Renal cortical epithelial cell (primary cell): ENCODE measurements around the gene PALB2. TPM values are rescaled to one million over a fixed set of nuclear protein-coding genes. Genes with fewer than 3 reads are reported as not detected.

Experiments
- DNase-seq: peaks from one replicate; pipeline ENCODE4 v3.0.0-alpha.2; 2011; ENCODE audit warnings: low read depth
- total RNA-seq: library from RNA; depleted of rRNA; stranded (reverse); fragments of >200 nt; gene quantifications from 2 replicates; pipeline ENCODE4 v1.2.3, GENCODE V29; 2014

The PALB2 gene
- total RNA-seq: 12.5 and 15.4 TPM in 2 replicates

DNA sequence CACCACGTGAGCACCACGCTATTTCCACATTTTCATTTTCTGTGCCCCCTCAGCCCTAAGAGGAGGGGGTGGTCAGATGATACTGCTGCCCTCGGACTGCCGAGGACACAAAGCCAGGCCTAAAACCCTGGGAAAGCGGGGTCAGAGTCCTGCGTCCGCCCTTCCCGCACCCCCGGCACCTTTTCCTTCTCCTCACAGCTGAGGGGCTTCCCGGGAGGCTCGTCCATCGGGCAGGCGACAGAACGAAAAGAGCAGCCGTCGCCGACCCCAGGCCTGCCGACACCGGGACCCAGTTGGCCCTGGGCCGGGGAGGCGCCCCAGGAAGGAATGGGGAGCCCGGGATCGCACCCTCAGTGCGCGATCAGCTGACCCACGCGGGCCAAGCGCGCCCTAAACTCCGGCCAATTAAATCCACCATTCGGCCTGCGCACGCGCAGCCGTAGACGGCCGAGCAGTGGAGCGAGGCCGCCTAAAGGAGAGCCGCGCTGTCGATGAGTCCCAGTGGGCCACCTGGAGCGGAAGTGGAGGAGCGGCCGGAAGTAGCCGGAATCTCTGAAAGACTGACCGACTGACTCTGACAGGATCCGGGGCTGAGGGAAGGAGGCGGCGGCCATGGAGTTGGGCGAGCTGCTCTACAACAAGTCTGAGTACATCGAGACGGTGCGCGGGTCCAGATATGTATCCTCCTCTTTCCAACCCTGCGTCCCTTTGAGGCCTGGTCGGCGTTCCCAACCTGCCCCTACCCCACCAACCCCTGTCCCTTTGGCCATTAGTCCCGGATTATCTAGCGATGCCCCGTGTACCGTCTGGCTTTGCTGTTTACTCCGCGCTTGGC, at the start of gene PALB2, which contains the start of gene DCTN5:
Gene PALB2, minus strand, starts transcription at position 380 of the 835 bp plus-strand sequence. Its CDS starts 153 bp downstream, at position 227.
Gene DCTN5, plus strand, starts transcription at position 536 of the 835 bp plus-strand sequence. Its CDS starts 77 bp downstream, at position 613.
- DNase-seq: peak; percentile 86

DNA sequence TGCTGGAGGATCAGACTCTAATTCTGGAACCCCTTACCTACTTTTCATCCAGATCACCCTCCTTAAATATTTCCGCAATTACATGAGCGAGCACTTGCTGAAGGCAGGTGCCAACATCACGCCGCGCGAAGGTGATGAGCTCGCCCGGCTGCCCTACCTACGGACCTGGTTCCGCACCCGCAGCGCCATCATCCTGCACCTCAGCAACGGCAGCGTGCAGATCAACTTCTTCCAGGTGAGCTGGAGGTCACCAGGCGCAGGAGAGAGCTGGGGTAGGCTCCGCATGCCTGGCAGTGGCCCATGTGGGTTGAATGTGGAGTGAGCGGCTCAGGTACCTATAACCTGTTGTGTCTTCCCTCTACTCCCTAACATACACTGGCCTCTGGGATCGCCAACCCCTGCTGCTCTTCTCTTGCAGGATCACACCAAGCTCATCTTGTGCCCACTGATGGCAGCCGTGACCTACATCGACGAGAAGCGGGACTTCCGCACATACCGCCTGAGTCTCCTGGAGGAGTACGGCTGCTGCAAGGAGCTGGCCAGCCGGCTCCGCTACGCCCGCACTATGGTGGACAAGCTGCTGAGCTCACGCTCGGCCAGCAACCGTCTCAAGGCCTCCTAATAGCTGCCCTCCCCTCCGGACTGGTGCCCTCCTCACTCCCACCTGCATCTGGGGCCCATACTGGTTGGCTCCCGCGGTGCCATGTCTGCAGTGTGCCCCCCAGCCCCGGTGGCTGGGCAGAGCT, 48.5 kb upstream of the PALB2 start:
- no peak for DNase-seq

DNA sequence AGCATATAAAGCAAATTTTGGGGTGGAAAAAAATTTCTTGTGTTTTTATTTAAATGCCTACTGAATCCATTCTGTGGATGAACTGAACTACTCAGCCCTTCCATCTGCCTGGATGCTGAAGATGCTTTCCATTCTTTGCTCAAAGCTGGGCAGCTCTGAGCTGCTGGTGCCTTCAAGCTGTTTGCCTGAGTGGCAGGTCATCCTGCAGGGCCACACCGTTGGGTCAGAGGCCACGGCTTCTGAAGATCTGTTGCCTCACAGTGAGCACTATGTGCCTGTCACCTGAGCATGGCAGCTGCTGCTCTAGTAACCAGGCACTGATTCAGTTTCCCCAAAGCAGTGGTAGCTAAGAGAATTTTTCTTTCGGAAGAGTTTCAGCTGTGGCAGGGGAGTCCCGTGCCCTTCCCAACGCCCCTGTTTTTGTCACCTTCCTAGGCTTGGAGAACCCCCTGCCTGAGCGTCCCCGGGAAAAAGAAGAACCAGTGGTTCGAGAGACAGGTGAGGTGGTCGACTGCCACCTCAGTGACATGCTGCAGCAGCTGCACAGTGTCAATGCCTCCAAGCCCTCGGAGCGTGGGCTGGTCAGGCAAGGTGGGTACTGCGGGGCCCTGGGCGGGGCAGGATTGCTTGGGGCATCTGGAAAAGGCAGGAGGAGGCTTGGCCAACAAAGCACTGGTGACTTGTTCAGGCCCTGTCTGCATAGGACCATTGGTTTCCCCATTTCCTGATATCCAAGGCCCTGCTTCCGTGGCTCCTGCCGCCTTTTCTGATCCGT, 46.1 kb upstream of the PALB2 start:
- no peak for DNase-seq

DNA sequence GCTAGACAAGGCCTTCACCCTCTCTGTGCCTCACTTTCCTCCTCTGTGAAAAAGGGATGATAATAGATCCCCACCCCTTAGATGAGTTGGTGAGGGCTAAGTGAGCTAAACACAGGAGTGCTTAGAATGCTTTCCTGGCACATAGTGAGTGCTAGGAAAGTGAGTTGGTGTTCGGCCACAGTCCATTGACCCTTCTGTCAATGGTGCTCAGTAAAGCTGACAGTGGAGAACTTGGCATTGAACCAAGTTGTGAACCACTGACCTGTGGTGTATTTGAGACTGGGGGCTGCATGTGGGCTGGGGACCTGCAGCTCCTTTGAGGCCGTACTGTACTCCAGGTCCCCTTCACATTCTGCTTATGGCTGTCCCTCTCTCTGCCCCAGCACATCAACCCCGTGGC, 42.4 kb upstream of the PALB2 start:
- DNase-seq: no peak

DNA sequence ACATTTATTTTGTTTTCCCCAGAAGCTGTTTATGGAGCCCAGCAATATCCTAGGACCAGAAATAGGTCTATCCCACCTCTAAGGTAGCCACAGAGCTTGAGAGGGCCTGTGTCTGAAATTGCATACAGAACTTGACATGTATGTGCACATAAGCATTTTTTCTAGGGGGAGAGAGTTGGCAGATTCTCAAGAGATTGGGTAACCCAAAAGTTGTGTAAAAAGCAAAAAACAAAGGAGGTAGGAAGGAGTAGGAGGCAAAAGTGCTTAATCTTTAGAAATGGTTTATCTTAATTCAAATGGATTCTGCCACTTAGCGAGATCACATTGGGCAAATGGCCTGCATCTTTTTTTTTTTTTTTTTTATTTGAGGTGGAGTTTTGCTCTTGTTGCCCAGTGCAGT, 41.1 kb upstream of the PALB2 start:
- no peak for DNase-seq

DNA sequence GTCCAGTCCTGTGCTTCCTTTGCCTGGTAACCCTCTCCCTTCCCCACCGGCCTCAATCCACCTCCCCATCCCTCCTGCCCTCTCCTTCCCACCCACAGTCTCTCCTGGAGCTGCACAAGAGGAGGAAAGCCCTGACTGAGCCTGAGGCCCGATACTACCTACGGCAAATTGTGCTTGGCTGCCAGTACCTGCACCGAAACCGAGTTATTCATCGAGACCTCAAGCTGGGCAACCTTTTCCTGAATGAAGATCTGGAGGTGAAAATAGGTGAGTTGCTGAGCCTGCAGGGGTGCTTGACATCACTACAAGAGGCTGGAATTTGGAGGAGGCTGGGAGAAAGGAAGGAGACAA, 38.9 kb upstream of the PALB2 start:
- DNase-seq: no peak

DNA sequence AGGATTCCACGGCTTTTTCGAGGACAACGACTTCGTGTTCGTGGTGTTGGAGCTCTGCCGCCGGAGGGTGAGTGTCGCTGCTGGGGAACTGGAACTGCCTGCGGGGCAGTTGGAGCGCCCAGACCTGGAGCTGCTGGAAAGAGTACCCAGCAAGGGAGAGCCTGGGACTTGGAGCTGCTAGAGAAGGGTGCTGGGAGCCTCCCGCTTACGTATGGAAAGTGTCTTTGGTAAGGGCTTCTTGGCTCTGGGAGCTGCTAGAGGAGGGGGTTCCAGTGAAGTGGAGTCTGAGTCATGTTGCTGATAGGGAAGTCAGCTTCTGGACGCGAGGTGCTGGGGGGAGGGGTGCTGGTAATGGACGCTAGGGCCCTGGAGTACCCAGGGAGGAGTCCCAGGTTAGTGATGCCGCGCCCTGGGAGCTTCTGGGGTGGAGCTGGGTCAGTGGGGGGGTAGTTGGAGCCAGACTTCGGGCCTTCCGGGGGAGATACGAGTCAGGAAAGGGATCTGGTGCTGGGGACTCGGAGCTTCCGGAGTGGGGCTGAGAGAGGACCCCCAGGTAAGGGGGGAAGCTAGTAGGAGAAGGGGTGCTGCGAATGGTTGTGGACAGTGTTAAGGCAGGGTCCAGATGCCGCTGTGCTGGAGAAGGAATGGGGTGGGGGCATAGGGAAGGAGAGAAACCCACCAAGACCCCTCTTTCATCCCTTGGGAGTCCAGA, 38.3 kb upstream of the PALB2 start:
- peak; percentile 35 for DNase-seq

DNA sequence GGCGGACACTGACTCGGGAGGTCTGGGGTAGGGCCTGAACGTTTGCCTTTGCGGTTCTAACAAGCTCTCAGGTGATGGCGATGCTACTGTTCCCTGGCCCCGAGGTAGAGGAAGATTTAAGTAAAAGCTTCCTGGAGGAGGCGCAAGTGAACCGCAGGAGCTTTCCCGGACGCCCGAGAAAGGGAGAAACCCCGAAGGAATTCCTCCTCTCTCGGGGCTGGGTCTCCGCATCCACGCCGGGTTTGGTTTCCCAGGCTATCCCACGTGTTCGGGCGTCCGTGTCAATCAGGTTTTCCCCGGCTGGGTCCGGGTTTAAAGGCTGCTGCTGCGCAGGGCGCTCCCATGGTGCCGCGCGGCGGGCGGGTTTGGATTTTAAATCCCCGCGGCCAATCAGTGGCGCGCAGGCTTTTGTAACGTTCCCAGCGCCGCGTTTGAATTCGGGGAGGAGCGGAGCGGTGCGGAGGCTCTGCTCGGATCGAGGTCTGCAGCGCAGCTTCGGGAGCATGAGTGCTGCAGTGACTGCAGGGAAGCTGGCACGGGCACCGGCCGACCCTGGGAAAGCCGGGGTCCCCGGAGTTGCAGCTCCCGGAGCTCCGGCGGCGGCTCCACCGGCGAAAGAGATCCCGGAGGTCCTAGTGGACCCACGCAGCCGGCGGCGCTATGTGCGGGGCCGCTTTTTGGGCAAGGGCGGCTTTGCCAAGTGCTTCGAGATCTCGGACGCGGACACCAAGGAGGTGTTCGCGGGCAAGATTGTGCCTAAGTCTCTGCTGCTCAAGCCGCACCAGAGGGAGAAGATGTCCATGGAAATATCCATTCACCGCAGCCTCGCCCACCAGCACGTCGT, 37.5 kb upstream of the PALB2 start, which contains the start of gene PLK1:
Gene PLK1, plus strand, starts transcription at position 460 of the 844 bp plus-strand sequence. Its CDS starts 44 bp downstream, at position 504.
- DNase-seq: peak; percentile 67

DNA sequence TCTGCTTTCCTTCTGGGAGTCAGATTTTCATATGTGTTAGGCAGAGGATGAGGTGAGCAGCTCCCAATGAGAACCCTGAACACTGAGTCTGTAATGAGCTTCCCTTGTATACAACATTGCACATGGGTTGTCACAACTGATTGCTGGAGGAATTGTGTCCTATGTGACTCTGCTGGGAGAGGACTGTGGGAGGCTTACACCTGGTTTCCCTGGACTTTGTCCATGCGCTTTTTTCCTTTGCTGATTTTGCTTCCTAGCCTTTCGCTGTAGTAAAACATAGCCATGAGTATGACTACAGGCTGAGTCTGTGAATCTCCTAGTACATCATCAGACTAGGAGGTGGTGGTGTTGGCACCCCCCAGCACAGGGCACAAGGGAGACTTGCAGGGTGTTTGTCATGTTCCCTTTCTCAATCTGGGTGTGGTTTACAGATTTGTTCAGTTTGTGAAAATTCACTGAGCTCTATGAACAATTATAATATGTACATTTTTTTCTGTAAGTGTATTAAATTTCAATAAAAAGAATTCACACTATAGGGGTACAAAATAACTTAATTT, 35.9 kb upstream of the PALB2 start:
- DNase-seq: no peak

DNA sequence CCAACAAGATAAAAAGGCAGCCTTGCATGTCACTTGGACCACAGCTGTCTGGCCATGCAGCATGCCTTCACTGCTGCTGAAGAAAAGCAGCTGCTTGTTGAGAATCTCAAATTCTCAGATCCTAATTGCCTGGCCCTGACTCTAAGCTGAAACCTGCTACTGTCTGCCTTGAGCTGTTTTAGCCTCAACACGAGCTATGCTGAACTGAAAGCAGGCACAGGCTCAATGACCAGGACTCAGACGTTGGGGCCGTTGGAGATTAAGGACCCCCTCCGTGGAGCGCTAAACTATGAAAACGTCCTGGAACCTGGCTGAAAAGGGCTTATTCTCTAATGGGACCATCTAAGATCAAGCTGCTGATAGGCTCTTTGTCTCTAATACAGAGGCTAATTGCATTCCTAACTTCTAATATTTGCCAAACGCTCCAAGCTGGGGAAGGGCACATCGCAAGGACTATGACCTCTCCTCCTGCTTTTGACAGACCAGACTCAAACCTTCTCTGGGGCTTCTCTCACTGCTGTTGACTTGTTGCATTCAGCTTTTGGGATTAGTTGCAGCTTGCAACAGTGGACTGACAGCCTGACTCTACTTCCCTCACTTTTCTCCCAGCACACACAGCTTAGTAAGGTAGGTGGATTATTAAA, 33.0 kb upstream of the PALB2 start:
- no peak for DNase-seq

DNA sequence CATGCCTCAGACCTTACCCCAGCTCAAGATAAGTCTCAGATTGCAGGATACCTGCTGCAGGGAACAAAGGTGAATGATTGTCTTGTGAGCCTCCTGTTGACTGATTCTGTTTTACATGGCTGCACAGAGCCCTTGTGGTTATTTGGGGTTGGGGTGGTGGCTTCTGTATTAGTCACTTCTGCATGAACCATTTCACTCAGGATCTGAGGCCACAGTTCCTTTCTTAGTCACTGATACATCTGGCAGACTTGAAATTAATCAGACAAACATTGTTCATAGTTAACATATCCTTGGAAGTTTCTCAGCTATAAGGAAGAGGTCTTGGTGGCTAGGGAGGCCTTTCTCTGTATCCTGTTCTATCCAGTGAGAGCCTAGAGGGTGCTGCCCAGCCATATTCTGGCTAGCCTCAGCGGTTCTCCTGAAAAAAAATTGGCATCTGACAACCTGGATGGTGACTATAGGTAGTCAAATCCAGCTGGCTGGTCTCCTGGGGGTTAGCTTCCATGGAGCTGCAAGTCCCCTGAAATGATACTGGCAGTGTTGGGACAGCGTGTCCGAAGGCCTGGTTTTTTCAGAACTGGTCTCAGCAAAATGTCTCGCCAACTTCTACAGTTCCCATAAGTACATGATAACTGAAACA, 29.1 kb upstream of the PALB2 start:
- DNase-seq: peak; percentile 97

DNA sequence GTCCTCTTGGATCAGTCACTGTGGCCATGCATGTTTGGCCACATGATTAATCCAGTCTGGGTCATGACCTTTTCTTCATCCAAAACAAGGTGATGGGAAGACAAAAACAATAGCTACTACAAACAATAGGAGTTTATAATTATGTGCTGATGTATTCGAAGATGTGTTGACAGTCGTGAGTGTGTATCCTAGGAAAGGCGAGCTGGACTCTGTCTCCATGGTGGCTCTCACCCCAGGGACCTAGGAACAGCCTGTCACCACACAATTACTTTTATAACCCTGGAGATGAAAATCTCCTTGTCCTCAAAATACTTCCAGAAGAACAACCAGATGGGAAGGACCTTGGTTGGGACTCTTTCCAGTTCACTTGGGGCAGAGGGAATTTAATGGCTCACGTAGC, 27.8 kb upstream of the PALB2 start:
- peak; percentile 40 for DNase-seq

DNA sequence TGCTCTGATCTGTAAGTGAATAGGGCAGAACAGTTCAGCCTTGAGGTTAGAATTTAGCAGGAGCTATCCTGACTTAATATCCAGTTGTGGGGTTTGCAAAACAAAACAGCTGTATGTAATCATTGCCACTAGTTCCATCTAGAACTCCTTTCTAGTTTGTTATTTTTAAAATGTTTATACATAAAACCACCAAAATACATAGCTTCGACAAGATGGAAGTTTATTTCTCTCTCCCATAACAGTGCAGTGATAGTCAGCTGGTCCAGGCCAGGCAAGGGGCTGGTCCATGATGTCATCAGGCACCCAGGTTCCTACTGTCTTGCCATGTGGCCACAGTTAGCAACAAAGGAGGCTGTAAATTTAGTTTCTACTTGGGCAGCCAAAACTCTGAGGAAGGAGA, 27.1 kb upstream of the PALB2 start:
- DNase-seq: no peak

DNA sequence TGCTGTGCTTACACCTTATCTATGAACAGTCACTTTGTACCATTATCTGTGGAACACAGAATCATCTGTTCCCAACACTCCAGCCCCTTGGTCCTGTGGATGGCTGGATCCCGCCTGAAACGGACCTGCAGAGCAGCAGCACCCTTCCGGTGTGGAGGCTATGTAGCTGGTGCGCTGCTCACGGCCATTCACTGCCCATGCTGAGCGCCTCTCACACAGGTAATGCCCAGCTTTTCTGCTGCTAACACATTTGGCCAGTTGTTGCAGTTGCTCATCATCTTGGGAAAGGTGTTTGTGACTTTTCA, 26.2 kb upstream of the PALB2 start:
- DNase-seq: no peak

DNA sequence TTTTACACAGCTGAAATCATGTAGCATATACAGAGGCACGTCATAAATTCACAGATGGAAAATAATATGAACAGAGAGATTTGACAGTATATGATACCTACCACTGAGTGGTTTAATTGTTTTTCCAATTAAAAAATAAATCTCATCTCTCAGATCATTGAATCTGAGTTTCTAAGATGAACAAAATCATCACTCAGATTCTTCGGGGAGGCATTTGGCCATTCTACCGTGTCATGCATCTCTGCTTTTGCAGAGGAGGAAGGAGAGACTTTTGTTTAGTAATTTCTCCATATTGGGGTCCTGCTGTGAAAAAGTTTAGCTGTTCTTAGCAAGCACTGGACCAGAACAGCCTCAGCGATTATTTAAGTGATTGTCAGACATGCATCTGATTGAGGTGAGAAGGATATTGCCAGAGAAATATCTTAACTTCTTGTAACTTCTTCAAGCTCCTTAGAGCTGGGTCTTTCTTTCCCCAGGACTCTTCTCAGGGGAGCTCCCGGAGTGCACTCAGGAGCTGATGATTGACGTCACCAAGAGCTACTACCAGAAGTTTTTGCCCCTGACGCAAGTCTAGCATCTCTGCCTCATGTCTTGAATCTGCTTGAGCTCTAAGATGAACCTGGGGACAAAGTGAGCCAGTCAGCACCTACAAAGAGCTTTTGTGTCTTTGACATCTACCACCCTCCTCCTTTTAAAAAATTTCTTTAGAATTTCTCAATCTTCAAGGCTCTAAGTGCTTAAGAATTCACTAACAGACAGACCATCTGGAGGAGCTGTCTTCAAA, 25.7 kb upstream of the PALB2 start:
- no peak for DNase-seq

DNA sequence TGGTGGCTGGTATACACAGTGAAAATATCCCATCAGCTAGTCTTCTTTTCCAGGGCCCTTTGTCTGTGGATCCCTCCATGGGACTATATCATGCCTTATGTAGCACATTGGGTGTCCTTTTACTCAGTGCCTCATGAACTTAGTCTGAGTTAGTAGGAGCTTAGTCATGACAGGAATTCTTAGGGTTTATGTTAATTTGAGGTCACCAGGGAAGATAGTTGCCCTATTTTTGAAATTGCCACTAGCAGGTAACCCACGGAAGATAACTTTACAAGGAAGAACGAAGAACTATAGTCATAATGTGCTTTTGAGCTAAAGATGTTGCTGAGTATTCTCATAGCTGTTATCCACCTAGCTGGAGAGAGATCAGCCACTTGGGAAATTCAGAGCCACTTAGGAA, 22.8 kb upstream of the PALB2 start:
- no peak for DNase-seq

DNA sequence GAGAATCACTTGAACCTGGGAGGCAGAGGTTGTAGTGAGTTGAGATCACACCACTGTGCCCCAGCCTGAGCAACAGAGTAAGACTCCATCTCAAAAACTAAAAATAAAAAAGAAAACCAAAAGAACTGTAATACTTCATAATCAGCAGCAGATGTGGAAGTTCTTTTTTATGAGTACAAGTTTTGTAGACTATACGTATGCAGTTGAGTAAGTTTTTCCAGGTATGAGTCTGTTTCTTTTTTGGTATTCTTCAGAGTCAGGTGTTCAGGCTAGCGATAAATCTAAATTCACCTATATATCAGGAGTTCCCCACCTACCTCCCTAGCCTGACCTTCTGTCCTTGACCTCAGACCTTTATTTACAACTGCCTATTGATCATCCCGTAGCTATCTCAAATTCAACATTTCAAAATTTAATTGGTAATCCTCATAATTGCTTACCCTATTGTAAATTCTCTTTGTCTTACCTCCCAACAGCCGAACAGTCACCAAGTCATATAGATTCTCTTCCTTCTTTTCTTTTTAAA, 10.9 kb upstream of the PALB2 start:
- DNase-seq: no peak

DNA sequence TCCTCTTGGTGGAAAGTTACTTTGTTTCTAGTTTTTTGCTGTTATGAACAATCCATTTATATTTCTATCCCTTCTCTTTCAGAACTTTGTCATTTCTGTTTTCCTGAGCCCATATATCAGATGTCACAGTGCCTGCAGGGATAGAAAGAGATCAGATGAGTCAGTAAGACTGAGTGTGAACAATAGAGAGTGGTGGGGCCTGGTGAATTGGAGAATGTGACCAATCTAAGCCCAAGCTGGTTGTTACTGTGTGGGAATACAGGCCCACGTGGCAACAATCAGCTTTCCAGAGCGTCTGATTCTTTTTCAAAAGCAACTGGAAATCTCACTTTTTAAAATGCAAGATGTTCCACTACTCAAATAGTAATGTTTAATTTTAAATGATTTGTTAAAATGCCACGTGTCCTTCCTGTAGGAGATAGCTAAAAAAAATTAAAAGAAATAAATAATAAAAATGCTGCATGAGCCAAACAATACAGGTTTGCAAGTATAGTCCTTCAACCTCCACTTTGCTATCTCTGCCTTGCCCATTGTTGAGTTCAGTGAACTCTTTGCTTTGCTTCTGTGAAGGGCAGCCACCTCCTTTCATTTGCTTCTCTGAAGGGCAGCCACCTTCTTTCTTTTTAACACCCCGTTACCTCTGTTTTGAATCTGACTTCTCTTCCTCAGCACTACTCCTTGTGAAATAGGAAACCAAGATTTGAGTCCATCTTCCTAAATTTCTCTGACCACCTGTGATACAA, 9.7 kb upstream of the PALB2 start:
- DNase-seq: peak; percentile 24
